Skeletal muscle cell (primary cell): ENCODE results near the gene FBXO17.
"Not testable (repeated sequence)": the region's sequence is repeated elsewhere in the genome, so short reads cannot be mapped to it uniquely, and the experiment has no call there.

Experiments used
- DNase-seq: peaks from one replicate; pipeline ENCODE4 v3.0.0-alpha.2; 2010; ENCODE audit warnings: low read depth
- H3K4me3 ChIP-seq: 2 replicates; pipeline ENCODE4 v1.5.1; 2011; ENCODE audit warnings: low read depth, mild to moderate bottlenecking, control low read depth, low read length, moderate library complexity

The FBXO17 gene

GRCh38 chr19:38975214-38975860 lies at the start of gene FBXO17:
TSS of gene FBXO17 (minus strand) at chr19:38975742. CDS start at chr19:38950319, 25,423 bp downstream.
- peak within 1 kb of the TSS; percentile 66 for H3K4me3 ChIP-seq
- DNase-seq, result no peak

- H3K4me3 ChIP-seq, result no peak overlapping the region
- DNase-seq, result no peak
Measured at GRCh38 chr19:39024875-39025641, 49.5 kb upstream of the FBXO17 start.

GRCh38 chr19:39021063-39021462 lies 45.5 kb upstream of the FBXO17 start:
- H3K4me3 ChIP-seq, result no peak overlapping the region
- no peak for DNase-seq

GRCh38 chr19:39017646-39018045 lies 42.1 kb upstream of the FBXO17 start:
- H3K4me3 ChIP-seq, result no peak overlapping the region
- DNase-seq, result no peak

- no peak overlapping the region for H3K4me3 ChIP-seq
- no peak for DNase-seq
Measured at GRCh38 chr19:39017026-39017425, 41.5 kb upstream of the FBXO17 start.

- H3K4me3 ChIP-seq, result no peak overlapping the region
- no peak for DNase-seq
Measured at GRCh38 chr19:39014037-39014436, 38.5 kb upstream of the FBXO17 start.

GRCh38 chr19:39009001-39009400 lies 33.5 kb upstream of the FBXO17 start:
- H3K4me3 ChIP-seq, result no peak overlapping the region
- DNase-seq, result no peak

- no peak overlapping the region for H3K4me3 ChIP-seq
- no peak for DNase-seq
Measured at GRCh38 chr19:39008137-39008536, 32.6 kb upstream of the FBXO17 start.

- H3K4me3 ChIP-seq, result no peak overlapping the region
- no peak for DNase-seq
Measured at GRCh38 chr19:39007096-39007495, 31.6 kb upstream of the FBXO17 start.

GRCh38 chr19:39004403-39004802 lies 28.9 kb upstream of the FBXO17 start:
- no peak overlapping the region for H3K4me3 ChIP-seq

GRCh38 chr19:39003796-39004195 lies 28.3 kb upstream of the FBXO17 start:
- DNase-seq, result no peak

More at GRCh38 chr19:39004403-39004802, 28.9 kb upstream of the FBXO17 start:
- DNase-seq, result no peak

GRCh38 chr19:39003188-39003587 lies 27.6 kb upstream of the FBXO17 start:
- no peak for DNase-seq
- H3K4me3 ChIP-seq, result no peak overlapping the region

More at GRCh38 chr19:39003796-39004195, 28.3 kb upstream of the FBXO17 start:
- H3K4me3 ChIP-seq, result no peak overlapping the region

- H3K4me3 ChIP-seq, result no peak overlapping the region
- DNase-seq, result no peak
Measured at GRCh38 chr19:39001041-39001440, 25.5 kb upstream of the FBXO17 start.

GRCh38 chr19:38997576-38997975 lies 22.0 kb upstream of the FBXO17 start:
- not testable (repeated sequence) for DNase-seq, H3K4me3 ChIP-seq

GRCh38 chr19:38993271-38993670 lies 17.7 kb upstream of the FBXO17 start:
- H3K4me3 ChIP-seq, result no peak overlapping the region
- DNase-seq, result no peak

GRCh38 chr19:38990949-38991697 lies 15.6 kb upstream of the FBXO17 start:
- H3K4me3 ChIP-seq, result no peak overlapping the region
- DNase-seq, result no peak

GRCh38 chr19:38989614-38990013 lies 14.1 kb upstream of the FBXO17 start:
- not testable (repeated sequence) for DNase-seq, H3K4me3 ChIP-seq

GRCh38 chr19:38989066-38989605 lies 13.6 kb upstream of the FBXO17 start:
- no peak for DNase-seq
- H3K4me3 ChIP-seq, result no peak overlapping the region

GRCh38 chr19:38988627-38989026 lies 13.1 kb upstream of the FBXO17 start:
- not testable (repeated sequence) for DNase-seq, H3K4me3 ChIP-seq

- H3K4me3 ChIP-seq, DNase-seq: not testable (repeated sequence)
Measured at GRCh38 chr19:38987745-38988144, 12.2 kb upstream of the FBXO17 start.
